Measurements from ENCODE around the gene CHPF2.

- TF ChIP-seq CTCF (IDR thresholded peaks at IDR 0.05; ENCODE audit: insufficient read depth, low read depth, low read length) = no peak
- TF ChIP-seq EZH2 (IDR thresholded peaks at IDR 0.05; ENCODE audit: insufficient read depth, low read length) = no peak
Measured at GRCh38 chr7:151252561-151252835, 20.2 kb downstream of the CHPF2 start.
